Stimulated activated CD4-positive, alpha-beta T cell treated with anti-CD3 and anti-CD28 coated beads, Interleukin-1b, Interleukin-23, amount 100 ng/mL, for 48 hours (primary cell): Measurements from ENCODE around the gene GNAI2.
A peak's percentile ranks its signal among the peaks of the same experiment; 100 is the strongest.
"Not testable (repeated sequence)": the region's sequence is repeated elsewhere in the genome, so short reads cannot be mapped to it uniquely, and the experiment has no call there.

Source experiments
- DNase-seq: peaks from one replicate; pipeline ENCODE4 v3.0.0-alpha.2; 2020

GNAI2 gene

GRCh38 chr3:50266836-50267235 is 30.8 kb downstream of the GNAI2 start:
- DNase-seq: no peak

- DNase-seq: no peak
These were observed 31.4 kb downstream of the GNAI2 start for GRCh38 chr3:50267280-50267913.

- no peak for DNase-seq
These were observed 32.3 kb downstream of the GNAI2 start for GRCh38 chr3:50268276-50268675.

- no peak for DNase-seq
These were observed 32.9 kb downstream of the GNAI2 start, which contains the start of gene SEMA3B for GRCh38 chr3:50268703-50269451. SEMA3B (plus strand) TSS chr3:50269147; CDS start chr3:50269241, 94 bp downstream.

GRCh38 chr3:50269460-50269859 is 33.5 kb downstream of the GNAI2 start:
- DNase-seq: no peak

- DNase-seq: no peak
These were observed 34.0 kb downstream of the GNAI2 start for GRCh38 chr3:50269977-50270413.

GRCh38 chr3:50270422-50271224 is 34.6 kb downstream of the GNAI2 start:
- no peak for DNase-seq

- no peak for DNase-seq
These were observed 35.4 kb downstream of the GNAI2 start for GRCh38 chr3:50271314-50271936.

GRCh38 chr3:50272538-50272910 is 36.5 kb downstream of the GNAI2 start:
- not testable (repeated sequence) for DNase-seq

- DNase-seq: peak; percentile 89
These were observed 37.1 kb downstream of the GNAI2 start for GRCh38 chr3:50272911-50273688.

GRCh38 chr3:50273689-50274065 is 37.7 kb downstream of the GNAI2 start:
- no peak for DNase-seq

- DNase-seq: peak; percentile 81
These were observed 38.5 kb downstream of the GNAI2 start for GRCh38 chr3:50274371-50275104.

GRCh38 chr3:50275141-50275995 is 39.4 kb downstream of the GNAI2 start:
- no peak for DNase-seq

- DNase-seq: peak; percentile 48
These were observed 40.2 kb downstream of the GNAI2 start for GRCh38 chr3:50275996-50276761.

- no peak for DNase-seq
These were observed 40.7 kb downstream of the GNAI2 start for GRCh38 chr3:50276762-50277101.

GRCh38 chr3:50278123-50278879 is 42.3 kb downstream of the GNAI2 start:
- no peak for DNase-seq

- no peak for DNase-seq
These were observed 42.8 kb downstream of the GNAI2 start, which contains the start of gene LSMEM2 for GRCh38 chr3:50278880-50279224. LSMEM2 (plus strand) TSS chr3:50279087; CDS start chr3:50279114, 27 bp downstream.

GRCh38 chr3:50279255-50280016 is 43.4 kb downstream of the GNAI2 start:
- no peak for DNase-seq
